SU-DHL-6 (cell line): ENCODE measurements around the gene ZBP1.

Experiments used
- H2AFZ ChIP-seq: fragments of 200-600 bp; sonication (generic); 2 replicates; pipeline ENCODE4 v1.6.1; 2014; ENCODE audit warnings: low read depth, mild to moderate bottlenecking, moderate library complexity, mixed read lengths, antibody characterized with exemption, low read length; ENCODE audit not compliant: severe bottlenecking
- H3F3A ChIP-seq: fragments of 200-600 bp; shearing (Covaris generic); 2 replicates; pipeline ENCODE4 v1.6.0; 2016; ENCODE audit warnings: antibody characterized with exemption, mild to moderate bottlenecking; ENCODE audit not compliant: insufficient read depth
- H3K27ac ChIP-seq: fragments of 200-600 bp; sonication (generic); 2 replicates; pipeline ENCODE4 v1.5.1; 2016; ENCODE audit warnings: low read depth, mild to moderate bottlenecking, low read length, moderate library complexity, mixed read lengths
- H3K27me3 ChIP-seq: fragments of 200-600 bp; sonication (generic), shearing (Covaris generic); 2 replicates; pipeline ENCODE4 v1.6.0; 2014; ENCODE audit warnings: mild to moderate bottlenecking, low read length
- H3K36me3 ChIP-seq: fragments of 200-600 bp; sonication (generic); 2 replicates; pipeline ENCODE4 v1.6.1; 2014; ENCODE audit warnings: mild to moderate bottlenecking, low read length, mixed read lengths
- H3K4me2 ChIP-seq: fragments of 300-600, 200-600 bp; shearing (Covaris generic), sonication (generic); 2 replicates; pipeline ENCODE4 v1.6.0; 2014; ENCODE audit warnings: low read length, low read depth, mild to moderate bottlenecking; ENCODE audit not compliant: poor library complexity, severe bottlenecking
- H3K4me3 ChIP-seq: fragments of 200-600 bp; sonication (generic); 2 replicates; pipeline ENCODE4 v1.5.1; 2014; ENCODE audit warnings: antibody characterized with exemption, low read length, mild to moderate bottlenecking, mixed read lengths; ENCODE audit not compliant: insufficient read depth, poor library complexity, severe bottlenecking
- H3K79me2 ChIP-seq: fragments of 200-600 bp; sonication (generic); 2 replicates; pipeline ENCODE4 v1.6.1; 2014; ENCODE audit warnings: mild to moderate bottlenecking, low read length, moderate library complexity; ENCODE audit not compliant: insufficient read depth
- H3K9ac ChIP-seq: fragments of 200-600 bp; sonication (generic); 2 replicates; pipeline ENCODE4 v1.7.0; 2014; ENCODE audit warnings: mild to moderate bottlenecking, low read length
- H3K9me2 ChIP-seq: fragments of 200-600 bp; sonication (generic); replicated peaks from 2 replicates; pipeline ENCODE4 v1.6.1; 2014; ENCODE audit warnings: low read length; ENCODE audit not compliant: insufficient read depth
- H3K9me3 ChIP-seq: fragments of 200-600 bp; sonication (generic); 2 replicates; pipeline ENCODE4 v1.6.1; 2014; ENCODE audit warnings: low read length, mixed read lengths; ENCODE audit not compliant: insufficient read depth
- H4K20me1 ChIP-seq: fragments of 200-600 bp; sonication (generic); 2 replicates; pipeline ENCODE4 v1.6.1; 2014; ENCODE audit warnings: low read depth, mild to moderate bottlenecking, antibody characterized with exemption, low read length, moderate library complexity, mixed read lengths
- EZH2phosphoT487 ChIP-seq: fragments of 200-600 bp; sonication (generic), shearing (Covaris generic); conservative IDR thresholded peaks from 2 replicates; pipeline ENCODE4 v1.6.1; 2018; ENCODE audit warnings: mild to moderate bottlenecking, antibody characterized with exemption, low read length, moderate library complexity, mixed read lengths
- TF ChIP-seq, protein P1 (sequence below): fragments of 200-600 bp; sonication (generic); IDR thresholded peaks from one replicate; pipeline ENCODE4 v1.5.1; 2017; ENCODE audit warnings: antibody characterized with exemption, mild to moderate bottlenecking, low read length, moderate library complexity; ENCODE audit not compliant: insufficient read depth, poor library complexity, severe bottlenecking

The ZBP1 gene

GRCh38 chr20:57570920-57571319 is 49.3 kb downstream of the ZBP1 start:
- H3K27me3 ChIP-seq, result no peaks in the 10 kb centered on the region
- no peaks in the 10 kb centered on the region for H3K9me3 ChIP-seq
- no peaks in the 10 kb centered on the region for H3K9me2 ChIP-seq
- no peaks in the 10 kb centered on the region for H3K79me2 ChIP-seq
- no peaks in the 10 kb centered on the region for H3F3A ChIP-seq
- TF ChIP-seq, protein P1, sequence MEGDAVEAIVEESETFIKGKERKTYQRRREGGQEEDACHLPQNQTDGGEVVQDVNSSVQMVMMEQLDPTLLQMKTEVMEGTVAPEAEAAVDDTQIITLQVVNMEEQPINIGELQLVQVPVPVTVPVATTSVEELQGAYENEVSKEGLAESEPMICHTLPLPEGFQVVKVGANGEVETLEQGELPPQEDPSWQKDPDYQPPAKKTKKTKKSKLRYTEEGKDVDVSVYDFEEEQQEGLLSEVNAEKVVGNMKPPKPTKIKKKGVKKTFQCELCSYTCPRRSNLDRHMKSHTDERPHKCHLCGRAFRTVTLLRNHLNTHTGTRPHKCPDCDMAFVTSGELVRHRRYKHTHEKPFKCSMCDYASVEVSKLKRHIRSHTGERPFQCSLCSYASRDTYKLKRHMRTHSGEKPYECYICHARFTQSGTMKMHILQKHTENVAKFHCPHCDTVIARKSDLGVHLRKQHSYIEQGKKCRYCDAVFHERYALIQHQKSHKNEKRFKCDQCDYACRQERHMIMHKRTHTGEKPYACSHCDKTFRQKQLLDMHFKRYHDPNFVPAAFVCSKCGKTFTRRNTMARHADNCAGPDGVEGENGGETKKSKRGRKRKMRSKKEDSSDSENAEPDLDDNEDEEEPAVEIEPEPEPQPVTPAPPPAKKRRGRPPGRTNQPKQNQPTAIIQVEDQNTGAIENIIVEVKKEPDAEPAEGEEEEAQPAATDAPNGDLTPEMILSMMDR, result no peak
- no peak for TF ChIP-seq EZH2phosphoT487
- H3K36me3 ChIP-seq, result no peaks in the 10 kb centered on the region
- no peaks in the 10 kb centered on the region for H4K20me1 ChIP-seq
- no peak overlapping the region for H3K4me3 ChIP-seq
- H3K9ac ChIP-seq, result no peak overlapping the region
- no peak overlapping the region for H3K27ac ChIP-seq
- no peak overlapping the region for H2AFZ ChIP-seq
- H3K4me2 ChIP-seq, result no peak overlapping the region

DNA sequence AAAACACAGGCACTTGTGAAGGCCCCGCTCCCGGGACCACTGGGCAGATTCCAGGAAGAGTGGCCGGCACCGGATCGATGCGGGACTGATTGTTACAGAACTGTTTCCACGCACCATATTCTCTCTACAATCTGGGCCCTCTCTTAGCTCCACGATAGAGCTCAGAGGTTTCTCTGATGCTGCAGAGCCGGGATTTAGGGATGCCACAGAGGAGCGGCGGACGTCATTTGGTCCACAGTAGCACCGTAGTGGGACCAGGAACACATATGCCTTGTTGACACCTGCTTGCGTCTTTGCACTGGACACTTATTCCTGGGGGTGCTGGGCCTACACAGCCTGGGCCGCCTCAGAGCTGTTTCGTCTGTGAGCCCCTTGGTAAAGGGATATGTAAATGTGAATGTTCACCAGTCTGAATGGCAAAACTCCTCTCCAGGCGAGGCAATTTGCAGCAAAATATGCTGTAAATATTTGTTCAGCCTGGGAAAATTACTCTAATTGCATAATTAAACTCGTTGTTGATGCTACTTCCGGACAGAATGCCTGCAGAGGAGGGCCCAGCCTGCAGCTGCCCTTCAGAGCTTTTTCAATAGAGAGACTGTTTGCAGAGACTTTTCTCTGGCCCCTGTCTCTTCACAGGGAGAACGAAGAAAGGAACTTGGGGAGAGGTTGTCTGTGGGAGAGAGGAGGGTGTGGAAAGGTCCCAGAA is 49.9 kb downstream of the ZBP1 start:
- Histone ChIP-seq H3K36me3 (no peaks in the 10 kb centered on the region), H3K79me2 (no peaks in the 10 kb centered on the region), H4K20me1 (no peaks in the 10 kb centered on the region), H3K4me2 (no peak overlapping the region), H3K27me3 (no peaks in the 10 kb centered on the region), H3F3A (no peaks in the 10 kb centered on the region), H3K9me2 (no peaks in the 10 kb centered on the region), H3K4me3 (no peak overlapping the region), H2AFZ (no peak overlapping the region), H3K9me3 (no peaks in the 10 kb centered on the region), H3K27ac (no peak overlapping the region), H3K9ac (no peak overlapping the region)
- TF ChIP-seq, protein P1, result no peak
- no peak for TF ChIP-seq EZH2phosphoT487

GRCh38 chr20:57568960-57569359 is 51.3 kb downstream of the ZBP1 start:
- Histone ChIP-seq H3K9ac (no peak overlapping the region), H3F3A (no peaks in the 10 kb centered on the region), H4K20me1 (no peaks in the 10 kb centered on the region), H3K36me3 (no peaks in the 10 kb centered on the region), H3K9me3 (no peaks in the 10 kb centered on the region), H3K4me3 (no peak overlapping the region), H2AFZ (no peak overlapping the region), H3K9me2 (no peaks in the 10 kb centered on the region), H3K27ac (no peak overlapping the region), H3K27me3 (no peaks in the 10 kb centered on the region), H3K79me2 (no peaks in the 10 kb centered on the region), H3K4me2 (no peak overlapping the region)
- TF ChIP-seq, protein P1, result no peak
- no peak for TF ChIP-seq EZH2phosphoT487
